Testis (tissue), 2 donors: ENCODE results near the gene TMEM185B.

ENCODE experiments used
- POLR2A ChIP-seq: fragments of 450-650 bp; IDR thresholded peaks from one replicate; pipeline ENCODE4 v1.6.1; 2017; ENCODE audit warnings: antibody characterized with exemption, mild to moderate bottlenecking, moderate library complexity
- TF ChIP-seq, protein P1 (sequence below), 3 experiments: fragments of 450-650 bp in 2 of 3; fragments of 200-600 bp in 1 of 3; sonication (generic) in 1 of 3; IDR thresholded peaks; one replicate each; pipeline ENCODE4 v1.5.1; 2016 to 2019; ENCODE audit warnings: antibody characterized with exemption in 3 of 3, mild to moderate bottlenecking in 2 of 3, moderate library complexity in 1 of 3

DNA sequence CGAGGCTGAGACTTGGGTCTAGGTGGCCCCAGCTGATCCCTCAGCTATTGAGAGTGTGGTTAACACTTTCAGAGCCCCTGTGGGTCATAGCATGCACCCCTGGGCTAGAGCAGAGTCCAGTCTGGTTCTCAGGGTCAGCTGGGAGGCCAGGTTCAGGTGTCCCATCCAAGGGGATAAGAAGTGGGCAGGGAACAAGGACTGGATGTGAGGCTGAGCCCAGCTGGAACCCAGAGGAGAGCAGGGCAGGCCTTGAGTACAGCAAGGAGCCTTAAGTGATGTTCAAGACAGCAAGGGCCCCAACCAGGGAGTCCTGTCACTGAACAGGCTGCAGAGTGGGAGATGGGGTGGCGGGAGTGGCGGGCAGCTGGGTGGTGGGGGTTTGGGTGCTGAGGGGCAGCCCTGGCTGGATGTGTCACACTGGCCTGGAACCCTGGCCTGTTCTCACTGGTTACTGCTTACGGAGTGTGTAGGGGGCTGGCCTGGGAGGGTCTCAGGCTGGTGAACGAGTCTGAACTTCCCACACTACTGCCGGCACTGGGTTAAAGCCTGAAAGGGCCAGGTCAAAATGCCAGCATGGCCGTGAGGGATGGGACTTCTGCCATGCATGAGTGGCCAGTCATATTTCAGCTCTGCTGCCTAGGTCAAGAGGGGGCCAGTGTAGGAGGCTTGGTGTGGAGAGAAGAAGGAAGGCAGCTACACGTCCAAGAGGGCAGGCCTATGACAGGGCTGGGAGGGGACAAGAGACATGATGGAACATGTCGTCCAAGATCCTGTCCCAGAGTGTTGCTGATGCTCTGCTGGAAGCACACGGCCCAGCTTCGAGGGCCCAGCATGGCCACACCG is 13.6 kb downstream of the TMEM185B start:
- TF ChIP-seq POLR2A: no peak
- TF ChIP-seq, protein P1, sequence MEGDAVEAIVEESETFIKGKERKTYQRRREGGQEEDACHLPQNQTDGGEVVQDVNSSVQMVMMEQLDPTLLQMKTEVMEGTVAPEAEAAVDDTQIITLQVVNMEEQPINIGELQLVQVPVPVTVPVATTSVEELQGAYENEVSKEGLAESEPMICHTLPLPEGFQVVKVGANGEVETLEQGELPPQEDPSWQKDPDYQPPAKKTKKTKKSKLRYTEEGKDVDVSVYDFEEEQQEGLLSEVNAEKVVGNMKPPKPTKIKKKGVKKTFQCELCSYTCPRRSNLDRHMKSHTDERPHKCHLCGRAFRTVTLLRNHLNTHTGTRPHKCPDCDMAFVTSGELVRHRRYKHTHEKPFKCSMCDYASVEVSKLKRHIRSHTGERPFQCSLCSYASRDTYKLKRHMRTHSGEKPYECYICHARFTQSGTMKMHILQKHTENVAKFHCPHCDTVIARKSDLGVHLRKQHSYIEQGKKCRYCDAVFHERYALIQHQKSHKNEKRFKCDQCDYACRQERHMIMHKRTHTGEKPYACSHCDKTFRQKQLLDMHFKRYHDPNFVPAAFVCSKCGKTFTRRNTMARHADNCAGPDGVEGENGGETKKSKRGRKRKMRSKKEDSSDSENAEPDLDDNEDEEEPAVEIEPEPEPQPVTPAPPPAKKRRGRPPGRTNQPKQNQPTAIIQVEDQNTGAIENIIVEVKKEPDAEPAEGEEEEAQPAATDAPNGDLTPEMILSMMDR (IDR thresholded peaks at IDR 0.05): no peak
